ENCODE measurements around the gene PCDH9.

DNA sequence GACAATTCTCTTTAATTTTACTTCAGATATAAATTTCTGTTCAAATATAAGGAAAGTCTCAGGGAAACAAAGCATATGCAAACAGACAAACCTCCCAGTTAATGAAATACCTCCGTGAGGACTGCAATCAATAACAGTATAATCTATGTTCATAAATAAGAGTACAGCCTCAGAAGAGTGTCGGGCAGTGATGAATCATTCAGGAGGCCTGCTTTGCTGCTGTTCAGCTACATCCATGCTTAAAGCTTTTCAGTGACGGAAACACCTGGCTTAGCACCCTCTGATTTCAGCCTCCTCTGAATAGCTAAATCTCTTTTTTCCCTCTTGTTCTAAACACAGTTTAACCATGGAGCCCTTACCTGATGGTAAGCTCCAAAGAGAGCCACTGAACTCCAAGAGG, 69.0 kb downstream of the PCDH9 start:
- TF ChIP-seq EZH2phosphoT487 (IDR thresholded peaks at IDR 0.05; ENCODE audit: borderline replicate concordance, low read depth) (no peak), POLR2AphosphoS5 (IDR thresholded peaks at IDR 0.05; ENCODE audit: low read depth, low read length) (no peak), SMC3 (IDR thresholded peaks at IDR 0.05; ENCODE audit: low read depth, low read length) (no peak), EP300 (IDR thresholded peaks at IDR 0.05; ENCODE audit: borderline replicate concordance in 1 of 2, low read depth in 1 of 2, low read length in 1 of 2) (no peak), MXI1 (IDR thresholded peaks at IDR 0.05; ENCODE audit: low read depth, low read length) (no peak), NRF1 (IDR thresholded peaks at IDR 0.05; ENCODE audit: low read depth, low read length) (no peak), FOSL2 (IDR thresholded peaks at IDR 0.05; ENCODE audit: borderline replicate concordance, low read depth) (no peak)
- TF ChIP-seq, protein P1, sequence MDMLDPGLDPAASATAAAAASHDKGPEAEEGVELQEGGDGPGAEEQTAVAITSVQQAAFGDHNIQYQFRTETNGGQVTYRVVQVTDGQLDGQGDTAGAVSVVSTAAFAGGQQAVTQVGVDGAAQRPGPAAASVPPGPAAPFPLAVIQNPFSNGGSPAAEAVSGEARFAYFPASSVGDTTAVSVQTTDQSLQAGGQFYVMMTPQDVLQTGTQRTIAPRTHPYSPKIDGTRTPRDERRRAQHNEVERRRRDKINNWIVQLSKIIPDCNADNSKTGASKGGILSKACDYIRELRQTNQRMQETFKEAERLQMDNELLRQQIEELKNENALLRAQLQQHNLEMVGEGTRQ (IDR thresholded peaks at IDR 0.05; ENCODE audit: borderline replicate concordance, low read depth, low read length), result no peak
- TF ChIP-seq, protein P2, sequence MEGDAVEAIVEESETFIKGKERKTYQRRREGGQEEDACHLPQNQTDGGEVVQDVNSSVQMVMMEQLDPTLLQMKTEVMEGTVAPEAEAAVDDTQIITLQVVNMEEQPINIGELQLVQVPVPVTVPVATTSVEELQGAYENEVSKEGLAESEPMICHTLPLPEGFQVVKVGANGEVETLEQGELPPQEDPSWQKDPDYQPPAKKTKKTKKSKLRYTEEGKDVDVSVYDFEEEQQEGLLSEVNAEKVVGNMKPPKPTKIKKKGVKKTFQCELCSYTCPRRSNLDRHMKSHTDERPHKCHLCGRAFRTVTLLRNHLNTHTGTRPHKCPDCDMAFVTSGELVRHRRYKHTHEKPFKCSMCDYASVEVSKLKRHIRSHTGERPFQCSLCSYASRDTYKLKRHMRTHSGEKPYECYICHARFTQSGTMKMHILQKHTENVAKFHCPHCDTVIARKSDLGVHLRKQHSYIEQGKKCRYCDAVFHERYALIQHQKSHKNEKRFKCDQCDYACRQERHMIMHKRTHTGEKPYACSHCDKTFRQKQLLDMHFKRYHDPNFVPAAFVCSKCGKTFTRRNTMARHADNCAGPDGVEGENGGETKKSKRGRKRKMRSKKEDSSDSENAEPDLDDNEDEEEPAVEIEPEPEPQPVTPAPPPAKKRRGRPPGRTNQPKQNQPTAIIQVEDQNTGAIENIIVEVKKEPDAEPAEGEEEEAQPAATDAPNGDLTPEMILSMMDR (IDR thresholded peaks at IDR 0.05), result no peak
- TF ChIP-seq, protein P3, sequence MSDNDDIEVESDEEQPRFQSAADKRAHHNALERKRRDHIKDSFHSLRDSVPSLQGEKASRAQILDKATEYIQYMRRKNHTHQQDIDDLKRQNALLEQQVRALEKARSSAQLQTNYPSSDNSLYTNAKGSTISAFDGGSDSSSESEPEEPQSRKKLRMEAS (IDR thresholded peaks at IDR 0.05; ENCODE audit: low read depth), result no peak

Measured in SK-N-SH (cell line).